HG03139 (cell line): ENCODE measurements around the gene OR11A1.

Experiments
- ATAC-seq: cut with Tn5 transposase; IDR thresholded peaks from one replicate; pipeline ENCODE4 v1.9.1; 2021; ENCODE audit not compliant: unreplicated experiment

Gene OR11A1

GRCh38 chr6:29456971-29457370, at the start of gene OR11A1, which contains the start of gene OR2H1:
TSS of gene OR11A1 (minus strand) at chr6:29457071. CDS start at chr6:29427641, 29,430 bp downstream.
TSS of gene OR2H1 (plus strand) at chr6:29457155. CDS start at chr6:29461770, 4,615 bp downstream.
- no peak for ATAC-seq

- no peak for ATAC-seq
These were observed 49.7 kb upstream of the OR11A1 start for GRCh38 chr6:29506446-29507067.

GRCh38 chr6:29505808-29506207, 48.9 kb upstream of the OR11A1 start:
- ATAC-seq: no peak

GRCh38 chr6:29504961-29505360, 48.1 kb upstream of the OR11A1 start:
- no peak for ATAC-seq

GRCh38 chr6:29502597-29502996, 45.7 kb upstream of the OR11A1 start:
- no peak for ATAC-seq

- no peak for ATAC-seq
These were observed 45.3 kb upstream of the OR11A1 start for GRCh38 chr6:29502181-29502580.

GRCh38 chr6:29501106-29501505, 44.2 kb upstream of the OR11A1 start:
- ATAC-seq: no peak

- no peak for ATAC-seq
These were observed 43.7 kb upstream of the OR11A1 start for GRCh38 chr6:29500594-29500993.

- ATAC-seq: no peak
These were observed 42.8 kb upstream of the OR11A1 start for GRCh38 chr6:29499704-29500103.

- ATAC-seq: no peak
These were observed 40.1 kb upstream of the OR11A1 start for GRCh38 chr6:29496961-29497360.

GRCh38 chr6:29495571-29495970, 38.7 kb upstream of the OR11A1 start:
- ATAC-seq: no peak

GRCh38 chr6:29494131-29494530, 37.3 kb upstream of the OR11A1 start:
- ATAC-seq: no peak

- no peak for ATAC-seq
These were observed 36.4 kb upstream of the OR11A1 start for GRCh38 chr6:29493261-29493660.

- no peak for ATAC-seq
These were observed 34.7 kb upstream of the OR11A1 start for GRCh38 chr6:29491574-29491973.

- ATAC-seq: no peak
These were observed 33.7 kb upstream of the OR11A1 start for GRCh38 chr6:29490552-29490951.

- ATAC-seq: no peak
These were observed 33.2 kb upstream of the OR11A1 start for GRCh38 chr6:29490055-29490454.

- no peak for ATAC-seq
These were observed 32.4 kb upstream of the OR11A1 start for GRCh38 chr6:29489286-29489685.

GRCh38 chr6:29488874-29489273, 32.0 kb upstream of the OR11A1 start:
- ATAC-seq: no peak

- no peak for ATAC-seq
These were observed 30.8 kb upstream of the OR11A1 start, which contains the start of gene MAS1L for GRCh38 chr6:29487660-29488059. TSS of gene MAS1L (minus strand) at chr6:29487956. CDS start at chr6:29487902, 54 bp downstream.

GRCh38 chr6:29487131-29487530, 30.3 kb upstream of the OR11A1 start:
- no peak for ATAC-seq

- no peak for ATAC-seq
These were observed 29.7 kb upstream of the OR11A1 start for GRCh38 chr6:29486577-29486976.

GRCh38 chr6:29483735-29484134, 26.9 kb upstream of the OR11A1 start:
- no peak for ATAC-seq

- ATAC-seq: no peak
These were observed 26.3 kb upstream of the OR11A1 start for GRCh38 chr6:29483186-29483585.
